SH-SY5Y (cell line): ENCODE data around the gene SLCO1A2.

ENCODE experiments used
- GATA2 ChIP-seq: IDR thresholded peaks from 2 replicates; pipeline ENCODE4 v1.6.1; 2011; ENCODE audit warnings: mild to moderate bottlenecking, low read depth, low read length
- GATA3 ChIP-seq: IDR thresholded peaks from 2 replicates; pipeline ENCODE4 v1.6.1; 2011; ENCODE audit warnings: low read depth, mild to moderate bottlenecking, low read length, moderate library complexity

DNA sequence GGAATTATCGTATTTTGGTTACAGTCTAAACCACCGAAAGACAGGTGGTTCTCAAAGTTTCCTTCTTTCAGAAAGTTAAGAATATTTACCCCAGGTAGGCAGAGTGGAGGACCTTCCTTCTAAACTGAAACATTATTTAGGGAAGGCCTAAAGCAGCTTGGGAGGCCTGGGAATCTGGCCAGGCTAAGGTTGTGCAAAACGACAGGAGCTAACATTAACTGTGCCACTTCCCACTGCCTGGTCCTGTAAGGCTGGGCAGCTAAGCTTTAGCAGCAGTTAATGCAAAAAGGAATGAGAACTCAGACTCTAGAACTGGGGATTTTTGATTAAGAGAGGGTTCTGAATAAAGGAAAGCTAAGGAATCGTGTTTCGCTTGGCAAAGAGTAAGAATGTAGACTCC is 82.6 kb downstream of the SLCO1A2 start:
- TF ChIP-seq GATA2 (no peak), GATA3 (no peak)
